HepG2 (cell line): ENCODE data around the gene IRF7. TPM values are rescaled to one million over a fixed set of nuclear protein-coding genes. Genes with fewer than 3 reads are reported as not detected.

Experiments
- ASH2L ChIP-seq: fragments of 300-600, 200-600 bp; sonication (generic); IDR thresholded peaks from 2 replicates; pipeline ENCODE4 v1.7.0; 2017; ENCODE audit warnings: low read depth, mild to moderate bottlenecking, moderate library complexity, mixed read lengths, low read length; ENCODE audit not compliant: insufficient read length
- HMGXB4 ChIP-seq, 2 experiments: sonication (generic) in 1 of 2; formaldehyde crosslinking in 1 of 2; IDR thresholded peaks; 2 replicates each; pipeline versions ENCODE4 v1.4.0 to v1.6.1; 2018 to 2020; ENCODE audit warnings: missing genetic modification reagents in 2 of 2, borderline replicate concordance in 1 of 2, low read depth in 1 of 2, mild to moderate bottlenecking in 1 of 2, missing biosample characterization in 1 of 2
- ISL2 ChIP-seq: sonication (generic); formaldehyde crosslinking; IDR thresholded peaks from 2 replicates; pipeline ENCODE4 v1.5.0; 2020; ENCODE audit warnings: missing genetic modification reagents
- KLF13 ChIP-seq: sonication (generic); formaldehyde crosslinking; IDR thresholded peaks from 2 replicates; pipeline ENCODE4 v1.4.0; 2020; ENCODE audit warnings: mild to moderate bottlenecking, missing genetic modification reagents
- MIER2 ChIP-seq: IDR thresholded peaks from 2 replicates; pipeline ENCODE4 v1.6.1; 2016; ENCODE audit warnings: missing biosample characterization, missing genetic modification reagents
- PLRG1 ChIP-seq: fragments of 450-650 bp; conservative IDR thresholded peaks from 2 replicates; pipeline ENCODE4 v1.6.1; 2016
- RBFOX2 ChIP-seq: fragments of 200-400 bp; formaldehyde crosslinking; IDR thresholded peaks from 2 replicates; pipeline ENCODE4 v1.6.1; 2017; ENCODE audit warnings: low read depth, mild to moderate bottlenecking, low read length
- TBX2 ChIP-seq: sonication (generic); formaldehyde crosslinking; IDR thresholded peaks from 2 replicates; pipeline ENCODE4 v1.5.0; 2020; ENCODE audit warnings: missing genetic modification reagents, mild to moderate bottlenecking, borderline replicate concordance
- TP53 ChIP-seq: sonication (generic); formaldehyde crosslinking; conservative IDR thresholded peaks from 2 replicates; pipeline ENCODE4 v1.4.0; 2020; ENCODE audit warnings: missing genetic modification reagents
- ZBTB4 ChIP-seq: sonication (generic); formaldehyde crosslinking; IDR thresholded peaks from 2 replicates; pipeline ENCODE4 v1.4.0; 2020; ENCODE audit warnings: missing genetic modification reagents, mild to moderate bottlenecking, borderline replicate concordance
- ZFP36L2 ChIP-seq: sonication (generic); formaldehyde crosslinking; IDR thresholded peaks from 2 replicates; pipeline ENCODE4 v1.4.0; 2020; ENCODE audit warnings: missing genetic modification reagents
- ZFP41 ChIP-seq: sonication (generic); formaldehyde crosslinking; IDR thresholded peaks from 2 replicates; pipeline ENCODE4 v1.4.0; 2020; ENCODE audit warnings: mild to moderate bottlenecking, missing genetic modification reagents, borderline replicate concordance
- ZNF20 ChIP-seq: sonication (generic); formaldehyde crosslinking; IDR thresholded peaks from 2 replicates; pipeline ENCODE4 v1.4.0; 2020; ENCODE audit warnings: mild to moderate bottlenecking, moderate library complexity, missing genetic modification reagents
- ZNF609 ChIP-seq: sonication (generic); formaldehyde crosslinking; IDR thresholded peaks from 2 replicates; pipeline ENCODE4 v1.4.0; 2020; ENCODE audit warnings: mild to moderate bottlenecking, missing genetic modification reagents, borderline replicate concordance
- ZNF691 ChIP-seq: sonication (generic); formaldehyde crosslinking; IDR thresholded peaks from 2 replicates; pipeline ENCODE4 v1.4.0; 2020; ENCODE audit warnings: missing genetic modification reagents, low read depth, mild to moderate bottlenecking, borderline replicate concordance
- ZNF777 ChIP-seq: sonication (generic); formaldehyde crosslinking; IDR thresholded peaks from 2 replicates; pipeline ENCODE4 v1.4.0; 2020; ENCODE audit warnings: missing genetic modification reagents
- polyA plus RNA-seq, 8 experiments: library from polyadenylated mRNA; depleted of rRNA in 3 of 8; stranded (reverse) in 7 of 8; unstranded in 1 of 8; fragments of >200 nt; fragmentation: Illumina TruSeq in 4 of 8; extraction: Trizol in 4 of 8; gene quantifications; 2 replicates each; pipeline versions ENCODE4 v1.2.1 to v1.2.3, GENCODE V29; 2011 to 2016; ENCODE audit warnings: low read depth in 4 of 8, missing spikeins in 1 of 8, mixed read lengths in 1 of 8; ENCODE audit not compliant: insufficient read depth in 1 of 8
- total RNA-seq, 5 experiments: library from RNA; depleted of rRNA; stranded (reverse); fragments of >200 nt; fragmentation: Illumina TruSeq; extraction: Trizol; gene quantifications; 2 replicates each; pipeline ENCODE4 v1.2.3, GENCODE V29; 2016; ENCODE audit warnings: low read depth in 1 of 5

The IRF7 gene
- total and polyA plus RNA-seq, 2 of the 13 experiments (the other 11 are each of a cell fraction or from before 2014, with no cell fraction given): not detected

GRCh38 chr11:567629-568292 lies 48.0 kb downstream of the IRF7 start (continued):
- TF ChIP-seq ZNF691 (no peak), ZNF20 (CRISPR knock-in tag) (no peak), ZBTB4 (no peak), RBFOX2 (peak; percentile 60), HMGXB4 (CRISPR knock-in tag; IDR thresholded peaks at IDR 0.05; ENCODE audit: borderline replicate concordance in 1 of 2, low read depth in 1 of 2) (0 out of 4 replicates have a peak, but pooled peaks of 1 of the 2 experiments have one; percentile 38), MIER2 (CRISPR knock-in tag) (no peak), KLF13 (CRISPR knock-in tag) (no peak), ISL2 (CRISPR knock-in tag) (0 out of 2 replicates have a peak, but pooled peaks have one; percentile 5), ZNF777 (CRISPR knock-in tag) (0 out of 2 replicates have a peak, but pooled peaks have one; percentile 45), ZFP41 (CRISPR knock-in tag) (no peak), ZFP36L2 (CRISPR knock-in tag) (no peak), TP53 (CRISPR knock-in tag) (no peak), TBX2 (peak; percentile 31; the same call in 1 of the 2 replicates), ZNF609 (CRISPR knock-in tag) (no peak), ASH2L (no peak), PLRG1 (no peak)
